ENCODE results near the gene AQP12A. TPM values are rescaled to one million over a fixed set of nuclear protein-coding genes. Genes with fewer than 3 reads are reported as not detected.

AQP12A gene
- total RNA-seq, 1 experiment from 2014 or later = not detected

DNA sequence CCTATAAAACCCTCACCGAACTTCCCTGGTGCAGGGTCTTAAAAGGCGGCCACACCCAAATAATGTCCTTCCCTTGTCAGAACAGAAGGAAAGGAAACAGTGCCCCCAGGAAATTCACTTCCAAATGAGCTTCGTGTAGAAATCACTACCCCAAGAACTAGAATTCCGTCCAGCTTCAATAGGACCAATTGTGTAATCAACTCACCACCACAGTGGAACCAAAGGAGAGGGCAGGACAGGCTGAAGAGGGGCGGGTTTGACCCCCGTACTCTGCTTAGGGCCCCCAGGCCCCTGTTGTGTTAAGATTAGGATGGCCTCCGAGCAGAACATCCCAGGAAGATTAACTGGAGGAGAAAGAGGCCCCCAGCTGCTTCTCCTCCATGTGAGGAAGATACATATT lies 42.3 kb upstream of the AQP12A start:
- Histone ChIP-seq H3K79me2 (ENCODE audit: insufficient read depth, low read length) (no peaks in the 10 kb centered on the region), H3K27me3 (ENCODE audit: insufficient read depth, low read length) (peaks cover 24% of the 10 kb centered on the region), H3K36me3 (ENCODE audit: control insufficient read depth in 1 of 2, insufficient read depth in 2 of 2, low read length in 2 of 2) (no peaks in the 10 kb centered on the region), H3K9ac (ENCODE audit: low read length) (no peak overlapping the region), H3K9me2 (ENCODE audit: insufficient read depth) (no peaks in the 10 kb centered on the region), H2AFZ (ENCODE audit: low read depth, low read length, poor library complexity, severe bottlenecking) (no peak overlapping the region), H3K4me1 (ENCODE audit: control insufficient read depth in 1 of 2, insufficient read depth in 2 of 2, low read length in 2 of 2) (no peaks in the 10 kb centered on the region), H3K27ac (ENCODE audit: low read depth, low read length) (no peak overlapping the region), H3K9me3 (ENCODE audit: control insufficient read depth in 1 of 2, insufficient read depth in 1 of 2, low read depth in 1 of 2, low read length in 2 of 2) (no peaks in the 10 kb centered on the region; a peak in 1 of 4 replicates), H3K4me2 (ENCODE audit: low read length) (no peak overlapping the region), H4K20me1 (ENCODE audit: insufficient read depth) (no peaks in the 10 kb centered on the region), H3K4me3 (replicated peaks in 1 of 2; ENCODE audit: low read depth in 1 of 2, low read length in 2 of 2) (no peak overlapping the region)
- no peak for ATAC-seq
- no TSS peak for BruUV-seq (replicated peaks)
- ChIA-PET POLR2A (no interaction called here), RAD21 (ENCODE audit: low non-redundant PET in 1 of 2, low total read pairs in 2 of 2, uncharacterized antibody in 2 of 2, unreplicated experiment in 2 of 2) (no interaction called here), CTCF (interaction anchor here (1.2 kb wide), 1 partner anchor 8 kb away, joined by 4 read pairs; no protein-coding TSS in a partner anchor)
- TF ChIP-seq SP1 (IDR thresholded peaks at IDR 0.05; ENCODE audit: low read depth) (no peak), POLR2AphosphoS5 (IDR thresholded peaks at IDR 0.05; ENCODE audit: low read depth, low read length) (no peak), EZH2 (IDR thresholded peaks at IDR 0.05) (no peak), ATF3 (IDR thresholded peaks at IDR 0.05) (no peak), POLR2A (IDR thresholded peaks at IDR 0.05; ENCODE audit: borderline replicate concordance, extremely low read depth, insufficient read depth, insufficient read length) (no peak), CEBPB (IDR thresholded peaks at IDR 0.05; ENCODE audit: low read depth) (no peak)
- intact Hi-C loops (cut with micrococcal nuclease) = no loop called here
- no peak for DNase-seq (ENCODE audit: low read depth, low spot score)

DNA sequence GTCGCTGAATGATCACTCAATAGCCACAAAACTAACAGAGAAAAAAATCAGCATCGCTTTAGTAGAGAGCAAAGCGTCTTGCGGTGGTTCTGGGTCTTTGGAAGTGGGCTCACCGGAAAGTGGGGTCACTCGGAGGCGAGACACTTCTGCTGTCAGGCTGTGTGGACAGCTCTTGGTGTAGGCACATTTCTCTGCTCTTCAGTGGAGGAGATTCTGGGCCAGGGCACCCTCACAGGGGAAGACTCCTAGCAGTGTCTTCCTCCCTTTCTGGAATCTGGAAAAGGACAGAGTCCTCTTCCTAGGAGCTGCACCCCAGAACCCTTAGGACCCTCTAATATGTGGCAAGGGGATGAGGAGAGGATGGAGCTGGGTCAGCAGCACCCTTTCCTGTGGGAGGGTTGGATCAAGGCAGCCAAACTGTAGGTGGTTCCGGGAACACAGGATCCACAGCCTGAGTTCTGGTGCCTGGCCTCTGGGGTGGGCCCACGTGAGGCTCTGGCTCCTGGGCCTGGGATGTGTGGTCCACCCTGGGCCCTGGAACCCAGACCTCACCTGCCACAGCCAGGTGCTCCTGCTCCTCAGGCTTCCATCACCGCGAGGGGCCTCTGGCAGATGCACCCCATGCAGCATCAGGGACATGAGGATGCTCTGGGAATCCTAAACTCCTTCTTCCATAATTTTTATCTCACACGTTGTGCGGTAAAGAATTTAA lies 41.3 kb upstream of the AQP12A start:
- CTCF ChIA-PET = no interaction called here
- peaks cover 32% of the 10 kb centered on the region for H3K27me3 ChIP-seq (ENCODE audit: insufficient read depth, low read length)
- no TSS peak for BruUV-seq (replicated peaks)
- TF ChIP-seq ELF1 (IDR thresholded peaks at IDR 0.05; ENCODE audit: borderline replicate concordance, low read depth) (no peak), CTCF (IDR thresholded peaks at IDR 0.05 in 2 of 3, conservative IDR thresholded peaks at IDR 0.05 in 1 of 3; ENCODE audit: borderline replicate concordance in 1 of 3, insufficient read depth in 1 of 3, low read depth in 2 of 3, low read length in 2 of 3) (no peak), RAD21 (IDR thresholded peaks at IDR 0.05; ENCODE audit: low read depth) (no peak), YY1 (IDR thresholded peaks at IDR 0.05; ENCODE audit: extremely low read depth, insufficient replicate concordance, low read depth, low read length) (no peak), SRF (IDR thresholded peaks at IDR 0.05; ENCODE audit: low read depth) (no peak), POLR2A (IDR thresholded peaks at IDR 0.05; ENCODE audit: borderline replicate concordance, extremely low read depth, insufficient read depth, insufficient read length) (no peak), ATF3 (IDR thresholded peaks at IDR 0.05) (no peak)
- TF ChIP-seq, protein P1, sequence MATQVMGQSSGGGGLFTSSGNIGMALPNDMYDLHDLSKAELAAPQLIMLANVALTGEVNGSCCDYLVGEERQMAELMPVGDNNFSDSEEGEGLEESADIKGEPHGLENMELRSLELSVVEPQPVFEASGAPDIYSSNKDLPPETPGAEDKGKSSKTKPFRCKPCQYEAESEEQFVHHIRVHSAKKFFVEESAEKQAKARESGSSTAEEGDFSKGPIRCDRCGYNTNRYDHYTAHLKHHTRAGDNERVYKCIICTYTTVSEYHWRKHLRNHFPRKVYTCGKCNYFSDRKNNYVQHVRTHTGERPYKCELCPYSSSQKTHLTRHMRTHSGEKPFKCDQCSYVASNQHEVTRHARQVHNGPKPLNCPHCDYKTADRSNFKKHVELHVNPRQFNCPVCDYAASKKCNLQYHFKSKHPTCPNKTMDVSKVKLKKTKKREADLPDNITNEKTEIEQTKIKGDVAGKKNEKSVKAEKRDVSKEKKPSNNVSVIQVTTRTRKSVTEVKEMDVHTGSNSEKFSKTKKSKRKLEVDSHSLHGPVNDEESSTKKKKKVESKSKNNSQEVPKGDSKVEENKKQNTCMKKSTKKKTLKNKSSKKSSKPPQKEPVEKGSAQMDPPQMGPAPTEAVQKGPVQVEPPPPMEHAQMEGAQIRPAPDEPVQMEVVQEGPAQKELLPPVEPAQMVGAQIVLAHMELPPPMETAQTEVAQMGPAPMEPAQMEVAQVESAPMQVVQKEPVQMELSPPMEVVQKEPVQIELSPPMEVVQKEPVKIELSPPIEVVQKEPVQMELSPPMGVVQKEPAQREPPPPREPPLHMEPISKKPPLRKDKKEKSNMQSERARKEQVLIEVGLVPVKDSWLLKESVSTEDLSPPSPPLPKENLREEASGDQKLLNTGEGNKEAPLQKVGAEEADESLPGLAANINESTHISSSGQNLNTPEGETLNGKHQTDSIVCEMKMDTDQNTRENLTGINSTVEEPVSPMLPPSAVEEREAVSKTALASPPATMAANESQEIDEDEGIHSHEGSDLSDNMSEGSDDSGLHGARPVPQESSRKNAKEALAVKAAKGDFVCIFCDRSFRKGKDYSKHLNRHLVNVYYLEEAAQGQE (IDR thresholded peaks at IDR 0.05; ENCODE audit: low read depth) = no peak
- TF ChIP-seq, protein P2, sequence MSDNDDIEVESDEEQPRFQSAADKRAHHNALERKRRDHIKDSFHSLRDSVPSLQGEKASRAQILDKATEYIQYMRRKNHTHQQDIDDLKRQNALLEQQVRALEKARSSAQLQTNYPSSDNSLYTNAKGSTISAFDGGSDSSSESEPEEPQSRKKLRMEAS (IDR thresholded peaks at IDR 0.05) = no peak

More for the DNA sequence above, 41.3 kb upstream of the AQP12A start:
- Histone ChIP-seq H3K4me3 (replicated peaks in 1 of 2; ENCODE audit: low read depth in 1 of 2, low read length in 2 of 2) (no peak overlapping the region), H3K9me3 (ENCODE audit: control insufficient read depth in 1 of 2, insufficient read depth in 1 of 2, low read depth in 1 of 2, low read length in 2 of 2) (no peaks in the 10 kb centered on the region; a peak in 1 of 4 replicates), H2AFZ (ENCODE audit: low read depth, low read length, poor library complexity, severe bottlenecking) (no peak overlapping the region), H4K20me1 (ENCODE audit: insufficient read depth) (no peaks in the 10 kb centered on the region), H3K9ac (ENCODE audit: low read length) (no peak overlapping the region), H3K4me1 (ENCODE audit: control insufficient read depth in 1 of 2, insufficient read depth in 2 of 2, low read length in 2 of 2) (no peaks in the 10 kb centered on the region), H3K79me2 (ENCODE audit: insufficient read depth, low read length) (no peaks in the 10 kb centered on the region), H3K36me3 (ENCODE audit: control insufficient read depth in 1 of 2, insufficient read depth in 2 of 2, low read length in 2 of 2) (no peaks in the 10 kb centered on the region), H3K27ac (ENCODE audit: low read depth, low read length) (no peak overlapping the region), H3K4me2 (ENCODE audit: low read length) (no peak overlapping the region), H3K9me2 (ENCODE audit: insufficient read depth) (no peaks in the 10 kb centered on the region)
- intact Hi-C loops (cut with micrococcal nuclease) = no loop called here
- ATAC-seq (no peak), DNase-seq (ENCODE audit: low read depth, low spot score) (no peak)
- ChIA-PET POLR2A (no interaction called here), RAD21 (ENCODE audit: low non-redundant PET in 1 of 2, low total read pairs in 2 of 2, uncharacterized antibody in 2 of 2, unreplicated experiment in 2 of 2) (no interaction called here)

Measured in HCT116 (cell line).